Cerebellar cortex (tissue), 1 donor: Measurements from ENCODE around the gene OR10P1.

Experiments used
- DNase-seq: peaks from one replicate; pipeline ENCODE4 v3.0.0-alpha.2; 2015; ENCODE audit warnings: low spot score

The OR10P1 gene

DNA sequence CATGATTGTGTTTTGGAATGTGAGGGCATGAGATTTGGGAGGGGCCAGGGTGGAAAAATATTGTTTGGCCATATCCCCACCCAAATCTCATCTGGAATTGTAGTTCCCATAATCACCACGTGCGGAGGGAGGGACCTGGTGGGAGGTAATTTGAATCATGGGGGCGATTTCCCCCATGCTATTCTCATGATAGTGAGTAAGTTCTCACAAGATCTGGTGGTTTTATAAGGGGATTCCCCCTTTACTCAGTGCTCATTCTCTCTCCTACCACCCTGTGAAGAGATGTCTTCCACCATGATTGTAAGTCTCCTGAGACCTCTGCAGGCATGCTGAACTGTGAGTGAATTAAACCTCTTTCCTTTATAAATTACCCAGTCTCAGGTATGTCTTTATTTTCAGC is 15.7 kb downstream of the OR10P1 start:
- no peak for DNase-seq

DNA sequence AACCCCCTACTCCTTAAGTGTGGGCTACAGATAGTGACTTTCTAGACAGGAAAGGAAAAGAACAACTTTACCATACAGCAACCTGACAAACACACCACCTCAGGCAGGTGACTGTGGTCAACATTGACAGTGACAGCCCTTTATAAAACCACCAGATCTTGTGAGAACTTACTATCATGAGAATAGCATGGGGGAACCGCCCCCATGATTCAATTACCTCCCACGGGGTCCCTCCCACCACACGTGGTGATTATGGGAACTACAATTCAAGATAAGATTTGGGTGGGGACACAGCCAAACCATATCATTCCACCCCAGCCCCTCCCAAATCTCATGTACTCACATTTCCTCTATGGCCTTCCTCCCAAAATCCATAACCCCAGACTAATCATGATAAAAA is 16.3 kb downstream of the OR10P1 start:
- DNase-seq, result no peak

DNA sequence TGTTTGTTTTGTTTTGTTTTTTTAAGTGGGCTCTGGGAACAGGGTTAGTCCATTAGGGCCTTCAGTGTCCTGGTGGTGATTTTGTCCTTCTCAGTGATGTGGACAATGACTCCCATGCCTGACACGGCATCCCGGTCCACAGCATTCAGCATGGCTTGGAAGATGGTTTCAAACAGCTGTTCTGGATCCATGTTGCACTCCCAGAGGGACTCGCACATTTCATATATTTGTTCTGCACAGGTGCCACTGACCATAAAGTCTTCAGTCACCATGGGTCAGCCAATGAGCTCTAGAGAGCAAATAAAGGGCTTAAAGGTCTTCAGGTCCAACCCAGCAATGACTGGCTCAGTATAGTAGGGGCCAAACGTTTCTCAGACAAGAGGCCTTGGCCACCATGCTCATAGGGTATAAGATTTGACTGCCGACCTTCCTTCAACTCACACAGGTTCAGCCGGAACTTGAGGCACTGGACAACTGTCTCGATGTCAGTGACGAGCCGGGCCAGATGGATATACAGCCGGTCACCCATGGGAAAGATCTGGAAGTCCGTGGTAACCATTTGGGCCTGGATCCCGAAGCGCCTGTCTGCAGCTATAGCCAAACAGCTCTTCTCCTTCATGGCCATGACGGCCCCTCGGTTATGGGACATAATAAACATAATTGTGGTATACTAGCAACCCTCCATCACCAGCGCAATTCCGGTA is 18.0 kb downstream of the OR10P1 start:
- DNase-seq, result no peak

DNA sequence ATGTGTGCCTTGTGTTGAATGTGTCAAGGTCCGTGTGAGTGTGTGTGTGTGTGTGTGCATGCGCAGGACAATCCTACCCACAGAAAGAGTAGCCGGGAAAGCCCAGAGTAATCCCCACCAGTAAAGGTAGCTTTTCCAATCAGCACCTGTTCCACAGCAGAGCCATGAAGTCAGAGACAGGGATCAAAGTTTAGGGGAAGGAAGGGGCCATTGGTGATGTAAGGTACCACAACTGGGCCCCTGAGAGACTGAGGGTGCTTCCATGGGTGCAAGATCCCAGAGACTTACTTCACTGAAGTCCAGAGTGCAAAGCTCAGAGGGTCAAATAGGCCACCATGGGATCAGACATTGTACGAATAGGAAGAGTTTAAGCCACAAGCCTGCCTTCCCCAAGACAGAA is 20.5 kb downstream of the OR10P1 start:
- no peak for DNase-seq

DNA sequence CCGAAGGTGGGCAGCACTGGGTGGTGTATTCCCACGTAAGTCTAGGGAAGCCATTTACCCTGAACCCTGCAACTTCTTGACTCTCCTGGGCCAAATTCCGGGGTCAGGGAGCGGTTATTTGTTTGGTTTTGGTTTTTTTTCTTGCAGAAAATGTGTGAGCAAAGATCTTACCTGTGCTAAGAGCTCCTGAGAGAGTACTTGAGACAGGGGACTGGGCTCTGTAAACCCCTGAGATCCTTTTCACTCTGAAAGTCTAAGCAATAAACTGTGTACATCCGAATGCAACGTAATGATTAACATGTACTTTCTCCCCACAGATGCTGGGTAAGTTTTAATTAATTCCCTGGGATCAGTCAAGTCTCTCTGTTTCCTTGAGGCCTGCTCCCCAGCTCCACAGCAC is 21.5 kb downstream of the OR10P1 start:
- DNase-seq, result no peak

DNA sequence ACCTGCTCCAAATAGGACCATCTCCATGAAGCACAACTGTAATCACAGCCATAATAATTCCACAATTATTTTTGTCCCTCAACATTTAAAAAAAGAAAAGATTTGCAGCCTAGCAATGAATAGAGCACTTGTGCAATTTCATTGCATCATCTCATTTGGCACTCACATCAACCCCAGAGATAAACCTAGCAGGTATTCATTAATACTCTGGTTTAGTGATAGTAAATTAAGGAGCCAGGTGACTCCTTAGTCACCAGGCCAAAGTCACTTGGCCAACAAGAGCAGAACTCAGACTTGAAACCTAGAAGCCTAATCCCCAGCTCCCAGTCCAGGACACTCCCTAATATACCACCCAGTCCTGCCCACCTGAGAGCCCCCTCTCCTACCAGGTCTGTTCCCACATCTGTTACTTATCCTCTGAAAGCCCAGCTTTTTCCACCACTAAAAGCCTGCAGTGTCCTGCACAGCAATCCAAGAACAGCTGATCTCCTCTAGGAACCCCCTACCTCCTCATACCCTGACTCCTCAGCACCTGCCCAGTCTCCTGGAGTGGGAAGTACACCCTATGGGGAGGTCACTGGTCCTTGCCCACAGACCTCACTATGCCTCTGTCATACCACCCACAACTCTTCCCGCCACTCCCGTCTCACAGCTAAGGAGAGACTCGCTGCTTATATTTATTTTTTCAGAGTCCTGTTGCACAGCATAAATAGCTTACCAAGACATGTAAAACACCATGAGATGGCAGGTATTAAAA is 22.1 kb downstream of the OR10P1 start:
- DNase-seq, result no peak

DNA sequence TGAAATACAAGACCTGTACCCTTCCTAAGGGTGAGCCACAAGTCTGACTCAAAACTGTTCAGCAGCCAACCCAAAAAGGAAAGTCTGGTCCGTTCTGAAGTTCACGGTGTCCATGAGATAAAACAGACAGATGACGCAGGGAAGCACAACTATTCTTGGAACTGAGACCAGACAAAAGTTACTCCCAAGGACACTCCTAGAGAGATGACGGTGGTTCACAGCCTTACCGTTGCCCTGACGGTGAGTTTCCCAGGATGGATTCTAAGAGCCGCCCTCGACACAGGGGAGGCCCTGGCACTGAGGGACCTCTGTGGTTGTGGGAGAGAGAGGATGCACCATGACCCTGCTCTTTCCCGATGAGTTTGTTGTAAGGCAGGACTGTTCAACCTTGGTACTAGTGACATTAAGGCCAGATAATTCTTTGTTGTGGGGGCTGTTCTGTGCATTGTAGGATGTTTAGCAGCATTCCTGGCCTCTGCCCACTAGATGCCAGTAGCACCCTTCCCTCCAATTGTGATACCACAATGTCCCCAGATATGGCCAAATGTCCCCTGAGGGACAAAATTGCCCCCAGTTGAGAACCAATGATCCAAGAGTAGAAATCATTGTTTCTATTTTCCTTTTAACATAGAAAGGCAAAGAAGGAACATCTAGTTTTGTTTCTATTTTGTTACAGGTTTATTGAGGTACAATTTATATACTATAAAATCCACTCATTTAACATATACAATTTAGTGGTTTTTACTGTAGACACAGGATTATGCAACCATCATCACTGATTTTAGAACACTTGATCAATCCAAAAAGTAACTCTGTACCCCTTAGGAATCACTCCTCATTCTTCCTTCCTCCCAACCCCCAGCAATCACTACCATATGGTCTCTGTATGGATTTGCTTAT is 23.0 kb downstream of the OR10P1 start:
- DNase-seq, result peak; percentile 35

DNA sequence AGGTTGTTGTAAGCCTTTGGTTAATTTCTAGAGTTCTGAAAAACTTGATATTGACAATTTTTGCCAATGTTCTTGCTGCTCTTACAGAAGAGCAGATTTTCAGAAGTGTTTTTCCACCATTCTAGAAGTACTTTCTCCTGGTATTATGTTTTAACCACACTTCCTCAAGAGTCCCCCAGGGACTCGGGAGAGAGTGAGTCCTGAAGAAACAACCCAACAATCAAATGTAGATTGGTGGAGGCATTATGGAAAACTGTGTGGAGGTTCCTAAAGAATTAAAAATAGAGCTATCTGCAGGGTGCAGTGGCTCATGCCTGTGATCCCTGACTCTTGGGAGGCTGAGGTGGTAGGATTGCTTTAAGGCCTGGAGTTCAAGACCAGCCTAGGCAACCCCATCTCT is 26.7 kb downstream of the OR10P1 start:
- no peak for DNase-seq

DNA sequence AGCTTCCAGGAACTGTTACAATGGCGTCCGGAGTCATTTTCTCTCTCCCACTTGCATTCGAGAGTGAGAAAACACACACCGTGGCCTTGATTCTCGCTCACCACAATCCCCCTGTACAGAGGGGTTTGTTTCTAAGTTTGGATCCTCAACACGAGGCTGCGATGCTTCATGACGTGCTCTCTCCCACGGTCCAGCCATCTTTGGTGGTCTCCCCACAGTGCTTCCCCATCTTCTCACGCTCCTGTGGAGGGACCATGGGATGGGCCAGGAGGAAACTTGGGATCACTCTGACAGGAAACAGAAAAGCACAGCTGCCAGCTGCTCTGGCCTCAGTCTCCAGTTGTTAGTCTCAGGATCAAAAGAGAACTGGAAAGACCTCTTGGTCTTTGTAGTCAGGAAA is 28.1 kb downstream of the OR10P1 start:
- DNase-seq, result no peak

DNA sequence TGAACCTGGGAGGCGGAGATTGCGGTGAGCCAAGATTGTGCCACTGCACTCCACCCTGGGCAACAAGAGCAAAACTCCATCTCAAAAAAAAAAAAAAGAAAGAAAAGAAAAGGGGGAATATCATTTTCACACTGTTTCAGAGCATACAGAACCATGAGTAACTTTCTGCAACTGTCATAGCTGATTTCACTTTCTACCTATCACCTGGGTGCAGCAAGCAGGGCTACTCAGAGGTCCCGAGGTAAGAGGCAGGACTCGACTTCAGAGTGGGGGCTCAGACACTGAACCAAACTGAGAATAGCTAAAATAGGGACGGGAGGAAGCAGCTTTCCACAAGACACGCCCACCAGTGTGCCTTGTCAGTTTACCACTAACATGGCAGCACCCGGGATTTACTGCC is 29.8 kb downstream of the OR10P1 start:
- no peak for DNase-seq

DNA sequence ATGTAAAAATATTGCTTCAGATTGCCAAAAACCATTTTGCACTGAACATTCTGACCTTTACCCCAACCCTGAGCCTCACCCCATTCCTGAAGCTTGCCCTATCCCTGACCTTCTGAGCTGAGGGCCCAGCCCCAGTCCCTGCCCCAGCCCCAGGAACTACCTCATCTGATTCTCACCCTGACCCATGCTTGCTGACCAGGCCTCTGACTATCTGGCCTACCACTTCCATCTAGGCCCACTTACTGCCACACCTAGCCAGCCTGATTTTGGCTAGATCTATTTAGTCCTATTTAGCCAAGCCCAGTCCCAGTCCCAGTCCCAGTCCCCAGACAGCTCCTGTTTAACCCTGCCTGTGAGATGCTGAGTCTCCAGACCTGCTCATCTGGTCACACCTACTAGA is 33.6 kb downstream of the OR10P1 start:
- no peak for DNase-seq

DNA sequence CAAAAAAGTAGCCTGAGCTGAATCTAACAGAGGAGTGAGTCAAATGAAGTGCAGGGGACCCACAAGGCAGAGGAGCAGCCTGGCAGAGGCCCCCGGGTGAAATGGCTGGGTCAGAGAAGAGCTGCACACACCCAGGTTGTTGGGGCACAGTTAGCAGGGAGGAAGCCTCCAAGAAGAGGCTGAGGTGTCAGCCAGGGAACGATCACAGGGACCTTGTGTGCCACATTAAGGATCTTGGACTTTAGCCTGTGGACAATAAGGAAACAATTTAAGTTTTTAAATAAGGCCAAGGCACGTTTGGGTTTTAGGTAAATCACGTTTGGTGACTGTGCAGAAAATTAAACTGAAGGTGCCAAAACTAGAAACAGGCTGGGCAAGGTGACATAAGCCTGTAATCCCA is 35.1 kb downstream of the OR10P1 start:
- no peak for DNase-seq

DNA sequence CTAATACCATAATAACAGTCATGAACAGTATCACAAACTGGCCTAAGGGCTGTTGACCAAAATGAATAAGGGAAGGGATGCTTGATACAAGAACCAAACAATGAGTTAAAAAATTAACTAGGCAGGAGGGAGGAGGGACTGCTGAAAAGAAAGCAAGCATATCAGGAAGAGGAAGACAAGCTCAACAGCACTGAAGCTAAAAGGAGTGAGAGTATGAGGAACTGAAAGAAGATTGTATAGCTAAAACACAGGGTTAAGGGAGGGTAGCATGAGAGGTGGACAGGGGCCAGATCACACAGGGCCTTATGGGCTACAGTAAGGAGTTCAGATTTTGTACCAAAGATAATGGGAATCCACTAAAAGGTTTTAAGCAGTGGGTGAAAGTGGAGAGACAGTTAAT is 36.9 kb downstream of the OR10P1 start:
- DNase-seq, result no peak

DNA sequence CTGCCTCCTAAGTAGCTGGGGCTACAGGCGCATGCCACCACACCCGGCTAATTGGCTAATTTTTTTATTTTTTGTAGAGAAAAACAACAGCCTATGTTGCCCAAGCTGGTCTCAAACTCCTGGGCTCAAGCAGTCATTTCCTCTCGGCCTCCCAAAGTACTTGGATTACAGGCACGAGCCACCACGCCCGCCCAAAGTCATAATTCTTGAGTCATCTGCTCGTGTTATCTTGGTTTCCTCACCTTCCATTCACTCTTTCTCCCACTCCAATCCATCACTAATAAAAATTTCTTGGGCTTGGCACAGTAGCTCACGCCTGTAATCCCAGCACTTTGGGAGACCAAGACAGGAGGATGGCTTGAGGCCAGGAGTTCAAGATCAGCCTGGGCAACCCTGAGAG is 39.0 kb downstream of the OR10P1 start:
- DNase-seq, result no peak

DNA sequence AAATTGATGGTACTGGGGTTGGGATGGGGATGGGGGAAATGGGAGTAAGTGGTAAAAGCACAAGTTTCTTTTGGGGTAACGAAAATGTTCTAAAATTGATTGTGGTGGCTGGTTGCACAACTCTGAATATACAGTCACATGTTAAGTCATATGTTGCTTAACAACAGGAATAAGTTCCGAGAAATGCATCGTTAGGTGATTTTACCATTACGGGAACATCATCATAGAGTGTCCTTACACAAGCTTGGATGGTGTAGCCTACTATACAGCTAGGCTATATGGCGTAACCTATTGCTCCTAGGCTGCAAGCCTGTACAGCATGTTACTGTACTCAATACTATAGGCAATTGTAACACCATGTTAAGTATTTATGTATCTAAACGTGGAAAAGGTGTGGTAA is 40.0 kb downstream of the OR10P1 start:
- no peak for DNase-seq

DNA sequence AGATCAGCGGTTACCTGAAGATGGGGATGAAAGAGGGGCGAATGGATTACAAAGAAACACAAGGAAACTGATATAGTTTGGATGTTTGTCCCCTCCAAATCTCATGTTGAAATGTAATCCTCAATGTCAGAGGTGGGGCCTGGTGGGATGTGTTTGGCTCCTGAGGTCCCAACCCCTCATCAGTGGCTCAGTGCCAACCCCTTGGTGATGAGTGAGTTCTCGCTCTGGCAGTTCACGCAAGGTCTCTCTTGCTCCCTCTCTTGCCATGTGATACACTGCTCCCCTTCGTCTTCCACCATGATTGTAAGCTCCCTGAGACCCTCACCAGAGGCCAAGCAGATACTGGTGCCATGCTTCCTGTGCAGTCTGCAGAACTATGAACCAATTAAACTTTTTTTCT is 43.0 kb downstream of the OR10P1 start:
- DNase-seq, result no peak

DNA sequence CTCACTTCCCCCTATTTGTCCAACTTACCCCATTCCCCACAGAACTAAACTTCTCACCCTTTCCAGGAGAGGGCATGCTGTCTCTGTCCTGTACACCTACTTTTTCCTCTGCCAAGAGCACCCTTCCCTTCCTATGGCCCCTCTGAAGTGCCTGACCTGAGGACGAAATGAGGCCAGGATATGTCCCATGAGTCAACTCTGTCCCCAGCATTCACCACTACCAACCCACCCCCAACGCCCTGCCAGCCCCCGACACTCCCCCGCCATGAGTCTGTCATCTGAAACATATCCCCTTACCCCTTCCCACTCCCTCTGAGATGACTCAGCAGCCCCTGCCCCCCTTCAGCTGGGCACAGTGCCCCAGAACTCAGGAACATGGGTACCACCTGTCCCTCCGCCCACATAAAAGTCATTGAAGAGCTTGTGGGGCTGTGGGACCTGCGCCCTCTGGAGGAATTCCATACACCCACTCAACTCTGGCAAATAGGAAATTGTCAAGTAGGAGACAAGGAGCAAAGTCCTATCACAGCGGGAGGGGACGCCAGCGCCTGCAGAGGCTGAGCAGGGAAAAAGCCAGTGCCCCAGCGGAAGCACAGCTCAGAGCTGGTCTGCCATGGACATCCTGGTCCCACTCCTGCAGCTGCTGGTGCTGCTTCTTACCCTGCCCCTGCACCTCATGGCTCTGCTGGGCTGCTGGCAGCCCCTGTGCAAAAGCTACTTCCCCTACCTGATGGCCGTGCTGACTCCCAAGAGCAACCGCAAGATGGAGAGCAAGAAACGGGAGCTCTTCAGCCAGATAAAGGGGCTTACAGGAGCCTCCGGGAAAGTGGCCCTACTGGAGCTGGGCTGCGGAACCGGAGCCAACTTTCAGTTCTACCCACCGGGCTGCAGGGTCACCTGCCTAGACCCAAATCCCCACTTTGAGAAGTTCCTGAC is 44.7 kb downstream of the OR10P1 start:
- DNase-seq, result peak; percentile 30

DNA sequence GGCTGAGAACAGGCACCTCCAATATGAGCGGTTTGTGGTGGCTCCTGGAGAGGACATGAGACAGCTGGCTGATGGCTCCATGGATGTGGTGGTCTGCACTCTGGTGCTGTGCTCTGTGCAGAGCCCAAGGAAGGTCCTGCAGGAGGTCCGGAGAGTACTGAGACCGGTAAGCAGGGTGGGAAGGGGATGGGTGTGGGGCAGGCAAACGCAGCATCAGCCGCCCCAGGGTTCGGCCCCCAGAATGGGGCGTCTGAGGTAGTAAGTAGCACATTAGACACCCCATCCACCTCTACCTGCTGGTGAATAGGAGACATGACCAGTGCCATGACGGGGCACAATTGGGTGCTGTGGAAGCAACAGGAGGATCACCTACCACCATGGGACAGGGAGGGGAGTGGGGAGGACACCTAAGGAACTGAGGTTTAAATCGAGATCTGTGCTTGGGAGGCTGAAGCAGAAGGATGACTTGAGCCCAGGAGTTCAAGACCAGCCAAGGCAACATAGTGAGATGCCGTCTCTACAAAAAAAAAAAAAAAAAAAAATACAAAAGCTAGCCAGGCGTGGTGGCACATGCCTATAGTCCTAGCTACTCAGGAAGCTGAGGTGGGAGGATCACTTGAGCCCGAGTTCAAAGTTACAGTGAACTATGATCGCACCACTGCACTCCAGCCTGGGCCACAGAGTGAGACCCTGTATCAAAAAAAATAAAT is 45.5 kb downstream of the OR10P1 start:
- DNase-seq, result no peak

DNA sequence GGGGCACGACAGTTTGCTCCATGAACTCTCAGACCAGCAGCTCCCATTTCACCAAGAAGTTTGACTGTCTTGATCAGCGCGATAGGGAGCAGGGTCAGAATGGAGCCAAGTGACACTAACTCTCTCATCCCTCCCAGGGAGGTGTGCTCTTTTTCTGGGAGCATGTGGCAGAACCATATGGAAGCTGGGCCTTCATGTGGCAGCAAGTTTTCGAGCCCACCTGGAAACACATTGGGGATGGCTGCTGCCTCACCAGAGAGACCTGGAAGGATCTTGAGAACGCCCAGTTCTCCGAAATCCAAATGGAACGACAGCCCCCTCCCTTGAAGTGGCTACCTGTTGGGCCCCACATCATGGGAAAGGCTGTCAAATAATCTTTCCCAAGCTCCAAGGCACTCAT is 47.0 kb downstream of the OR10P1 start:
- DNase-seq, result no peak

DNA sequence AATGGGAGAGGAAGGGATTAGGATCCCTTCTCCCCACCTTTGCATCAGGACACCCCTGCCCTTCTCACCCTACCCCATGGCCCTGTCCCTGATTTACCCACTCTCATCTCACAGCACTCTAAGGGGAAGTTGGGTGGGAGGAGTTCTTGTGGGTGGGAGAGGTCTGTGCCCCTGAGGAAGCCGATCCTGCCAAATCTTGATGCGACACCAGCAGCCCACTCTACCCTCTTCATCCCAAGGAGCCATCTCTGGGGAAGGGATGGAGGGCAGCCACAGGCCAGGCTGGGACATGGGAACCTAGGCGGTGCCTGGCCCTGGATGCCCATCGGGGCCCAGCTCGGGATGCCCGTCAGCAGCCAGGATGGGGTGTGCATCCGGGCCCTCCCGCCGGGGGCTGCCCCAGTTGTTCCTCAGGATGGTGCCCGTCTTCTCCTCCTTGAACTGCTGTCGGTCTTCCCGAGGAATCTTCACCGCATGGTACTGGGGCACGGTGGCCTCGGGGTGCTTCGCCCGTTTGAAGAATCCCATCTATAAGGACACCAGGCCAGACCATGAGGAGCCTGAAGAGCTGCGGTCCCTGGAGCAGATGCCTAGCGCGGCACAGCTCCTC is 48.2 kb downstream of the OR10P1 start:
- DNase-seq, result no peak

DNA sequence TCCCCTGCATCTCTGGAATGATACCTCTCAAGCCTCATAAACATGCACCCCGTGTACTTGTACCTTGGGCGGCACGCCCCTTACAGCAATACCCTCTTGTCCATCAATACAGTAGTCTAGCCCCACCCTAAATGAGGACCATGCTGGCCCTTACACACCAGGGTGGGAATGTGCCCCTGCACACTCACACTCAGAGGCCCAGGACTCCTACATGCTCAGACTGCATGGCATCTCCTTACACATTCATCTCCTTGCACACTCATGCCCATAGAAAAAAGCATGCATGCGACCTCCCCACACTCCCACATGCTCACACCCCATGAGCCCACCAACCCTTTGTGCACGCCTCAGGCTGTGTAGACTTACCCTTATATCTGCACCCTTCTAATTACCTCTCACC is 49.0 kb downstream of the OR10P1 start:
- no peak for DNase-seq
